Right forelimb (tissue), 1 donor: ENCODE measurements around the gene ADAM15.

Experiments
- DNase-seq: peaks from one replicate; pipeline ENCODE4 v3.0.0-alpha.2; 2018

ADAM15 gene

GRCh38 chr1:155012776-155013602 is 38.1 kb upstream of the ADAM15 start:
- DNase-seq = no peak

GRCh38 chr1:155013632-155014031 is 37.5 kb upstream of the ADAM15 start:
- DNase-seq = no peak

DNA sequence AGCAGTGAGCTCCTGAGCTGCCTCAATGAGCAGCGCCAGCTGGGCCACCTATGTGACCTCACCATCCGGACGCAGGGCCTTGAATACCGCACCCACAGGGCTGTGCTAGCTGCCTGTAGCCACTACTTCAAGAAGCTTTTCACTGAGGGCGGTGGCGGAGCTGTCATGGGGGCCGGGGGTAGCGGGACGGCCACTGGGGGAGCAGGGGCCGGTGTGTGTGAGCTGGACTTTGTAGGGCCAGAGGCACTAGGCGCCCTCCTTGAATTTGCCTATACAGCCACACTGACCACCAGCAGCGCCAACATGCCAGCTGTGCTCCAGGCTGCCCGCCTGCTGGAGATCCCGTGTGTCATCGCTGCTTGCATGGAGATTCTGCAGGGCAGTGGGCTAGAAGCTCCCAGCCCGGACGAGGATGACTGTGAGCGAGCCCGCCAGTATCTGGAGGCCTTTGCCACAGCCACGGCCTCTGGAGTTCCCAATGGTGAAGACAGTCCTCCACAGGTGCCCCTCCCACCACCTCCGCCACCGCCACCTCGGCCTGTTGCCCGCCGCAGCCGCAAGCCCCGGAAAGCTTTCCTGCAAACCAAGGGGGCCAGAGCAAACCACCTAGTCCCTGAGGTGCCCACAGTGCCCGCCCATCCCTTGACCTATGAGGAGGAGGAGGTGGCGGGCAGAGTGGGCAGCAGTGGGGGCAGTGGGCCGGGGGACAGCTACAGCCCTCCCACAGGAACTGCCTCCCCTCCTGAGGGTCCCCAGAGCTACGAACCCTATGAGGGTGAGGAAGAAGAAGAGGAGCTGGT is 36.2 kb upstream of the ADAM15 start:
- no peak for DNase-seq

GRCh38 chr1:155015527-155016230 is 35.4 kb upstream of the ADAM15 start:
- no peak for DNase-seq

DNA sequence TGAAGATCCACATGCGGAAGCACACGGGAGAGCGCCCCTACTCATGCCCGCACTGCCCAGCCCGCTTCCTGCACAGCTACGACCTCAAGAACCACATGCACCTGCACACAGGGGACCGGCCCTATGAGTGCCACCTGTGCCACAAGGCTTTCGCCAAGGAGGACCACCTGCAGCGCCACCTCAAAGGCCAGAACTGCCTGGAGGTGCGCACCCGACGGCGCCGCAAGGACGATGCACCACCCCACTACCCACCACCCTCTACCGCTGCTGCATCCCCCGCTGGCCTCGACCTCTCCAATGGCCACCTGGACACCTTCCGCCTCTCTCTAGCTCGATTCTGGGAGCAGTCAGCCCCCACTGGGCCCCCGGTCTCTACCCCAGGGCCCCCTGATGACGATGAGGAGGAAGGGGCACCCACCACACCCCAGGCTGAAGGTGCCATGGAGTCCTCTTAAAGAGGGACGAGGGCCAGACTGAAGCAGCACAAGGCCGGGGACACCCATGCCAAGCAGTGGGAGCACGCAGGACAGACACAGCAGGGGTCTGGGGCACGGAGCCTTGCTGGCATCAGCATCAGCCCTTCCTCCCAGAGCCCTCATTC is 34.8 kb upstream of the ADAM15 start:
- DNase-seq = no peak

DNA sequence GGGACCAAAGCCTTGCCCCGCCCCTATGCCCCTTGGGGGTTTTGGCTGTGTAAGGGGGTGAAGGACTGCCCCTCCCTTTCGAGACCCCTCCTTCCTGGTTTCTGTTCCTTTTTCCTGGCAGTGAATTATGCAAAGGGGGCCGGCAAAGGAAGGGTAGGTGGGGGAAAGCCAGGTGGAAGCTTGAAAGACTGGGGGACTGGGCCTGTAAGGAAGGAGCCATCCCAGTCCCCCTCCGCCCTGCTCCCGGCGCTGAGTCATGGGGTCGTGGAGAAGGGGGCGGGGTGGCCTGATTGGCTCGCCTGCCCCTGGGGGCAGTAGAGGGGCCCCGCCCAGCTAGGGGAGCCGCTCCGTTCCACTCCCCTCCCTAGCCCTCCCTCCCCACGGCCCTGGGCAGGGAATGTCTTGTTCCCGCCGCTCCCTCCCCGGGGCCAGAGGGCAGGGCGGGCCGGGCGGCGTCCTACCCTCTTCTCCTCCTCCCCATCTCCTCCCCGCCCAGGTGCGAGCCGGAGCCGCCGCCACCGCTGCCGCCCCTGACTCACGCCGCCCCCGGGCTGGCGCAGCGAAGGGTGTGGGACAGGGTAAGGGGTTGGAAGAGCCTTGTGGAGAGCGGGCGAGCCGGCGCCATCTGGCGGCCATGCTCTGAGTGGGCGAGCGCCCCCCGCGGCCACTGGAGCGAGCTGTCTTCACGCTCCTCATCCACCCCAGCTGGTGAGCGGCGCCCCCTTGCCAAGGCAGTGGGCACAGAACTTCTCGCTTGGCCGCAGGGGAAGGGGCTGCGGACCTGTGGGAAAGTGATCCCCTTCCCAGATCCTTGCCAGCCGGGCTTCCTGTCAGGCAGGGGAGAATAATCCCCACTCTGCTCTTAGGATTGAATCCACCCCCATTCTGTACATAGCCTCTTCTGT is 33.8 kb upstream of the ADAM15 start:
- peak; percentile 93 for DNase-seq

DNA sequence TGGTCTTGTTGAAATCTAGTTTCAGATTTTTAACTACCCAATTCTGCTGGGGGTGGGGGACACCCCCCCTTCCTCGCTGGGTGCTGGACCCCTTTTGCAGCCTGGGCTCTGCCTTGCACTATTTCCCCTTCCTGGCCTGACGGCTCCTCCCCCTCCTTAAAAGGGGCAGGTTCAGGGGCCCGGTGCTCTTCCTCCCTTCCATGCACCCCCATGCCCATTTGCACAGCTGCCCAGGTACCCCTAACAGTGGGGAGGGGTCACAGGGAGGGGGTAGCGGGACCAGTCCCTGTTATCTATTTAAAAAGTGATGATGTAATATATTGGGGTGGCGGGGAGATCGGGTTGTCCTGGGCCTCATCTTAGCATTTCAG is 33.2 kb upstream of the ADAM15 start:
- no peak for DNase-seq

- DNase-seq = no peak
These were observed 32.3 kb upstream of the ADAM15 start for GRCh38 chr1:155018617-155019348.

DNA sequence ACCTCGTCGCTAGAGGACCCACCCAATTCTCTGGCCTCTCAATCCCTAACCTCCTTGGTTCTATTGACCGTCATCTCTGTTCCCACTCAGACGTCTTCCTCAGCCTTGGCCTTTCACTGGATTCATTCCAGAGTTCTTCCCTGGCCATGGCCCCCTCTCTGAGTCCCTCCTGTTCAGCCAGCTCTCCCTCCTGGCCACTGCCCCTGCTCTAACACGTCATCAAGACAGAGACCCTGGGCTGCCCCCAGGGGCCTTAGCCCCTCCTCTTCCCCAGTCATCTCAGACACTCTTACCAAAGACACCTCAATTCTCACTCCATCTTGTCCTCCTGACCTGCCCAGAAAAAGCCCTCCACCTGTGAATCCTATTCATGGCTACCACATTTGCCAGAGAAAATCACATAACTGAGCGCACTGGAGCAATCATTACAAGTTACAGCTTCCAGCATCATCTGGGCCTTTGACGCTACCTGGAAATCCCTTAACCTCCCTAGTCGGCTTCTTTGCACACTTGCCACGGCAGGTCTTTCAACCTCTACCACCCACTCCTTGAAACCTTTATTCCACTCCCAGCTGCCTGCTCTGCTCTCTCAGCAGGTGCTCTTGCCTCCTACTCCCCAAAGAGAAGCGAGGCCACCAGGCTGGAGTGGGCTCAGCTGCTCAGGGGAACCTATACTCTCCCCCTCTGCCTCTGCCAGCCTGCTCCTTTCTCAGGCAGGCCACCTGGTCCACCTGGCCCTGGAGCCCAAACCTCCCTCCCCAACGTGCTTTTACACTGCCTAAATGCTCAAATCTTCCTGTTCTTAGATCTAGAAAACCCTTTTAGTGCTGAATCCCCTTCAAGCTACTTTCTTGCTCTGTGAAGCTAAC is 31.5 kb upstream of the ADAM15 start:
- no peak for DNase-seq

DNA sequence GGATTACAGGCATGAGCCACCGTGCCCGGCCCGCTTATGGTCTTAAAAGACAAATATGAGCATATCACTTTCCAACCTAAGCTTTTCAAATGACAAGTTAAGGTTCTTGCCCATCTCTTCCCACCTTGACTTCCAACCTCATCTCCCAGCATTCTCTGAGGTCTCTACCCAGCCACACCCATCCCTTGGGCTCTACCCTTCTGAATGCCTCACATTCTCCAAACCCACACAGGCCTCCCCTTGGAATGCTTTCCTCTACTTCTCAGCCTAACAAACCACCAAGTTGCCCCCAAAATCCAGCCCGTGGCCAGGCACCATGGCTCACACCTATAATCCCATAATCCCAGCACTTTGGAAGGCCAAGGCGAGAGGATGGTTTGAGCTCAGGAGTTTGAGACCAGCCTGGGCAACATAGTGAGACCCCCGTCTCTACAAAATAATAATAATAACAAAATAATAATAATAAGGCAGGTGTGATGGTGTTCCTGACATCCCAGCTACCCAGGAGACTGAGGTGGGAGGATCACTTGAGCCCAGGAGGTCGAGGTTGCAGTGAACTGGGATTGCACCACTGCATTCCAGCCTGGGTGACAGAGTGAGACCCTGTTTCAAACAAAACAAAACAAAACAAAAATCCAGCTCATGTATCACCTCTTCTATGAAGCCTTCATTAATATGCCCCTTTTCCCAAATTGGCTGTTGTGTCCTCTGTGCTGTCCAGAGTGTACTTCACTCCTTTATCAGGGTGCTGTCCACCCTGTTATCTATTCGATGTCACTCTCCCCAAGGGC is 28.8 kb upstream of the ADAM15 start:
- DNase-seq = no peak

- no peak for DNase-seq
These were observed 28.2 kb upstream of the ADAM15 start for GRCh38 chr1:155022927-155023236.

GRCh38 chr1:155023627-155024026 is 27.5 kb upstream of the ADAM15 start:
- DNase-seq = no peak

DNA sequence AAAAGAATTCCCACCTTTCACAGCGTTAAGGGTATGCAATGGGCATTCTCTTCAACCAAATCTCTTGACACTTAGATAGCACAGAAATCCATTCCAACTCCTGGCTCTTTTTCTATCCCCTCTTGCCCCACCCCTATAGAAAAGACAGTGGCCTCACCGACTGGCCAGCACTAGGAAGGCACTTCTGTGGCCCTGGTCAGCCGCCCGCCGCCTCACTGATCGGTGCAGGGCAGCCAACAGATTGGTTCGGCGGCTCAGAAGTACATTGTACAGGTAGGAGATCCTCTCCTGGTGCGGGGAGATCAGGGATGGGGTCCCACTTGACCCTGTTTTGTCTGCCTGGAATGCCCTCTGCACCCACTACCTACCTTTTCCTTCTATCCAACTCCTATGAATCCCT is 26.8 kb upstream of the ADAM15 start:
- no peak for DNase-seq

DNA sequence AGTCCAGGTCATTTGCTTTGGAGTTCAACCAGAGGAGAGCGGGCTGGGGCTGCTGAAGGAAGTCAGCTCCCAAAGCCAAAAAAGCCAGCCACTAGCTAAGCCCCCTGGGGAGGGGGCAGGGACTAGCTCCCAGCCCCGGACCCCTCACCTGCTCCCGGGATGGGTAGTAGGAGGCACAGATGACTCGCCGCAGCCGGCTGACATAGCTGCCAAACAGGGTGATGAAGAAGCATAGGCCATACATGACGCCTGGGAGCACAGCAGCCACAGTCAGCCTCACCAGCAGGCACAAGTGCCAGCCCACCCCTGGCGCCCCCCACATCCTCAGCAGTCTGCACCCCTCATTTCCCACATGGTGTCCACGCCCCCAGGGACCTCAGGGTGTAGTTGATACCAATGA is 25.0 kb upstream of the ADAM15 start:
- DNase-seq = no peak

GRCh38 chr1:155026588-155026987 is 24.5 kb upstream of the ADAM15 start:
- no peak for DNase-seq

DNA sequence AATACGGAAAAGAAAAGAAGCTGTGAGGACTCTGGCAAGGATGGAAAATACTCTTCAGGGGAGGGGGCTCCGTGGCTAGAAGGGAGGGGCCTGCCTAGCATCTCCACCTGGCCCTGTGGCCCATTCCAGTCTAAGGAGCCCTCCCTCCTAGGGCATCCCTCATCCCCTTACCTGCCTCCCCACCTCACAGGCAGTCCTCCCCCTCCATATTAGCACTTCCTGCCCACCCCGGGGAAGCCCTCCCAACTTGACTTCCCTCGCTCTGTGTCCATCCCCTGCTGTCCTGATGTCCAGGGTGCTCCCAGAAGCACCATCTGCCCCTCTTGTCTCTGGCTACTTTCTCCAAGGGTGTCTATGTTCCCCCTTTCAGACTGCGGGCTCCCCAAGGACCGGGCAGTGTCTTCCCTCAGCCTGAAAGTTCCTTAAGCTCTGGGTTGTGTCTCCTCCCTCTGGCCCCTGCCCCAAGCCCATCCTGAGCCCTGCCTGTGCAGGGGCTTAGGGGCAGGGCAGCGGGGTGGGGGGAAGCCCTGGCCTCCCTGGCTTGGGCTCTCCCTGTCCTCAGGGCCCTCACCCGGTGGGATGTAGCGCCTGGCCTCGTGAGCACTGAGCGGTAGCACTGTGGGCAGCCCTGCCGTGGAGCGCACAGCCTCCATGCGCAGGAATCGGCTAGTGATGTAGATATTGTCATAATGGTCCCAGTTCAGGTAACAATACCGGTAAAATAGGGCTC is 21.4 kb upstream of the ADAM15 start:
- no peak for DNase-seq

DNA sequence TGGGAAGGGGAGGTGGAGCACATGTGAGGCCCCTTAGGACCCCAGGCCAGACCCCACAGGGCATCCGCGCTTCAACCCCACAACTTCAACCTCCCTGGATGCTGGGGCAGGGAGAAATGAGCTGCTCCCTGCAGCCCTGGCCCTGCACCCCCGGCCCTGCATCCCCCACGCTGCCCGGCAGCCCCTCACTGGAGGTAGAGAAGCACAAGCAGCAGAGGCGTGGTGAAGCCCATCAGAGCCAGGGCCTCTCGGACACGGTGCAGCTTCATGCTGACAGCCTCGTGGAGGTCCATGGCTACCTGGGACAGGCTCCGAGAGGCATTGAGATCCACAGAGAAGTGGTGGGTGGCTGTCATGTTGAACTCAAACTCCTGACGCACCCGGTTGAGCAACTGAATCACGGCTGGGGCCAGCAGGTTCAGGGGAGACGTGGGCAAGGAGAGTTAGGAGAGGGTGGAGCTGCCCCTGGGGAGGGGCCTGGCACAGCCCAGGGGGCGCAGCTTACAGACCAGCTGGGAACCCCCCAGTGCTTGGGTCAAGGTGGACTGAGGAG is 20.8 kb upstream of the ADAM15 start:
- no peak for DNase-seq

DNA sequence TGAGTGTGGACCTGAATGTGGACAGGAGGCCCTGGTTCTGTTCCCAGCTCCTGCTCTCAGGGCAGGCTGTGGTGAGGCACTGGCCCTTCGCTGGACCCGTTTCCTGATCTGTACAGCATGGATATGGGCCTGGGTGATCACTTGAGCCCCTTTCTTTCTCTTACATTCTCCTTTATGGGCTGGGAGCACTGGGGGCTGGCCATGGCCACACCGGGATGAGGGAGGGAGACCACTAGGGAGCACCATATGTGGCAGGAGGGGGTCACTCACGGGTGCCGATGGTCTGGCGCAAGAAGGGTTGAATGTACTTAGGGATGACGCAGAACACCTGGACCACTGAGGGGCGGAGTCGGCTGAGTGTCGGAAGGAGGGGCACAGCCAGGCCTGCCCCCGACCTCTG is 20.2 kb upstream of the ADAM15 start:
- no peak for DNase-seq

- DNase-seq = no peak
These were observed 18.2 kb upstream of the ADAM15 start for GRCh38 chr1:155032886-155033285.
